Right lobe of liver (tissue), 4 donors: Measurements from ENCODE around the gene ATP6V1C2.

ENCODE experiments used
- CTCF ChIP-seq, 4 donors: fragments of 200-600 bp in 3 of 4; fragments of 450-650 bp in 1 of 4; IDR thresholded peaks; one replicate each; pipeline versions ENCODE4 v1.5.1 to v1.8.0; 2016 to 2022; ENCODE audit warnings: antibody characterized with exemption in 4 of 4, mild to moderate bottlenecking in 2 of 4
- POLR2A ChIP-seq: fragments of 450-650 bp; IDR thresholded peaks from one replicate; pipeline ENCODE4 v1.6.1; 2017; ENCODE audit warnings: antibody characterized with exemption, mild to moderate bottlenecking
- donor health status: DM: no; HTN: no; CAD: no.
- donor health status: DM: no; HTN: no; CAD: no.
- donor health status: DM: no; HTN: yes; CAD: no.

- no peak for TF ChIP-seq CTCF (IDR thresholded peaks at IDR 0.05)
- no peak for TF ChIP-seq POLR2A
Measured at GRCh38 chr2:10795508-10796046, 74.1 kb downstream of the ATP6V1C2 start.
